Measurements from ENCODE around the gene TWIST2.

TWIST2 gene

GRCh38 chr2:238942726-238943300, 94.9 kb downstream of the TWIST2 start:
- no peak for DNase-seq

GRCh38 chr2:238943338-238944067, 95.6 kb downstream of the TWIST2 start:
- DNase-seq, result no peak

- DNase-seq, result no peak
Observed at GRCh38 chr2:238945433-238946150, 97.7 kb downstream of the TWIST2 start.

DNA sequence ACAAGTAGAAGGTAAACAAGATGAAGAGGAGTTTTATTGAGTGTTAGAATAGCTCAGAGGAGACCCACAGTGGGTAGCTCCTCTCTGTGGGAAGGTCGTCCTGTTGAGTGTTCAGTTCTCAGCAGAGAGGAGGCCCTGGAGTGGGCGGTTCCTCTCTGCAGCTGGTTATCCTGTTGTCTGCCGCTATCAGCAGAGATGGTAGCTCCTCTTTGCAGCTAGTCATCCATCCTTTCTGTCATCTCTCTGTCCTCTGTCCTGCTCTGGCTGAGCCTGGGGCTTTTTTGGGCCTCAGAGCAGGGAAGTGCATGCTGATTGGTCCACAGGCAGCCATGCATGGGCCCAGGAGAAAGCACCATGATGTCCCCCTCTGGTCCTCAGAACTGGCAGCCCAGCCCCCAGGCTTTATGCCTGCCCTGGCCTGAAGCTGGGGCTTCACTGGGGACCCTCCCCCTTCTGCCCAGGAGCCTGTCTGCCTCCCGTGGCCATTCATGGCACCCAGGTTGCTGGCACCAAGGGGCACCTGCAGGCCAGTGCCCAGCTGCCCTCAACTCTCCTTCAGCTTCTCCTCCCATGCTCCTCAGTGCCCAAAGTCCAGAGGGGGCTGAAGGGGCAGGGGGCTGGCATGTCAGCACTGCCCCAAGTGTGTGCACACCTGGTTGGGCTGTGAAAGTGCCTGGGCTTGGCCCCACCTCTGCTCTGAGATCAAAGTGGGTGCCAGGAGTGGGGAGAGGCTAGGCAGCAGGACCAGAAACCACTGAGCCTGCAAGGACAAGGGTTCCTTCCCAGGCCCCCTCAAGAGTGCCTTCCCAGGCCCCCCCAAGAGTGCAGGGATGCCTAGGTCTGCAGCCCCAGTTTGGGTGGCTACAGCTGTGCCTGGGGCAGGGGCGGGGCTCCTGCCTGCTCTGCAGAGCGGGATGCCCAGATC, 98.7 kb downstream of the TWIST2 start:
- no peak for DNase-seq

- no peak for DNase-seq
Observed at GRCh38 chr2:238947243-238947760, 99.4 kb downstream of the TWIST2 start.

DNA sequence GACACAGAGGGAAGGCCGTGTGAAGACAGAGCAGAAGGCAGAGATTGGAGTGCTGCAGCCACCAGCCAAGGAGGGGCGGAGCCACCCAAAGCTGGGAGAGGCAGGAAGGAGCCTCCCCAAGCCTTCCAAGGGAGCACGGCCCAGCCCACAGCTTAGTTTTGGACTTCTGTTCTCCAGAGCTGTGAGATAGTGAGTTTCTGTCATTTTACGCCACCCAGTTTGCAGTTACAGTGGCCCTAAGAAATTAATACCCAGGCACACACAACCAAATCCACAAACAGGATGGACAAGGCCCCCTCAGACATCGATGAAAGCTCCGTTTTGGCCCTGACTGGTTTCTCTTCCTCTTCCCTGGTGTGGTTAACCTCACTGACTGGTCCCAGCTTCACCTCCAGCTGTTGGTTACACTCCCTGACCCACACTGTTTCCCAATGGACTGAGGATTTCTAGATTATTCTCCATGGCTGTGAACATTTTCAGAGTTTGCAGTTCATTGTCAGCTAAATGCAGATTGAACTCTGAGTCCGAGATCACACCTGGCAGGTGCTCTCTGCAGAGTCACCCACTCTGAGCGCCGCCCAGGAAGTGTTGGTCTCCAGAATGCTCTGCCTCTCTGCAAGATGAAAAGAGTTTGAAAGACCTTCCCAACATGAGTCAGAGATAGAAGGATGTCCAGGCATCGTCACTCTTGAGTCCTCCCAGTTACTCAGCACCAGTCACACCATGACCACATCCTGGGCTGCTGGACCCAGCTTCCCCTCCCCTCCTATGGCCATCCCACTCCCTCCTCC, 100.2 kb downstream of the TWIST2 start:
- no peak for DNase-seq

GRCh38 chr2:238948765-238949641, 101.1 kb downstream of the TWIST2 start:
- no peak for DNase-seq

- DNase-seq, result no peak
Observed at GRCh38 chr2:238949710-238950345, 101.9 kb downstream of the TWIST2 start.

DNA sequence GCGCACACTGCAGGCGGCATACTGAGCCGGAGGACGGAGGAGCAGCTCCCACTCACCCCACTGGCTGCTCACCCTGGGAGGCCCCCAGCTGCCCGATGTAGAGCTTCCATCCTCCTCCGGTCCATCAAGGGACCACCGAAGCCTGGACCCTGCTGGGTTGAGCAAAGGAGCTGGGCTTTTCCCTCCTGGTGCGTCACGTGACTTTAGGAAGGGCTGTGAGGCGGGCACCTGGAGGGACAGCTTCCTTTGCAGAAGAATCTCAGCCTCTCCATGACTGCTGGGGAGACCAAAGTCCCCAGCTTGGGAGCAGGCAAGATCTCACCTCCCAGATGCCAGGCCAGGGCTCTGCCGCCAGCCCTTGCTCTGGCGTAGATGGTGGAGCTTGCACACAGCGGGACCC, 102.7 kb downstream of the TWIST2 start:
- DNase-seq, result no peak

- DNase-seq, result no peak
Observed at GRCh38 chr2:238952261-238952919, 104.5 kb downstream of the TWIST2 start.

GRCh38 chr2:238954841-238955591, 107.1 kb downstream of the TWIST2 start:
- DNase-seq, result no peak

DNA sequence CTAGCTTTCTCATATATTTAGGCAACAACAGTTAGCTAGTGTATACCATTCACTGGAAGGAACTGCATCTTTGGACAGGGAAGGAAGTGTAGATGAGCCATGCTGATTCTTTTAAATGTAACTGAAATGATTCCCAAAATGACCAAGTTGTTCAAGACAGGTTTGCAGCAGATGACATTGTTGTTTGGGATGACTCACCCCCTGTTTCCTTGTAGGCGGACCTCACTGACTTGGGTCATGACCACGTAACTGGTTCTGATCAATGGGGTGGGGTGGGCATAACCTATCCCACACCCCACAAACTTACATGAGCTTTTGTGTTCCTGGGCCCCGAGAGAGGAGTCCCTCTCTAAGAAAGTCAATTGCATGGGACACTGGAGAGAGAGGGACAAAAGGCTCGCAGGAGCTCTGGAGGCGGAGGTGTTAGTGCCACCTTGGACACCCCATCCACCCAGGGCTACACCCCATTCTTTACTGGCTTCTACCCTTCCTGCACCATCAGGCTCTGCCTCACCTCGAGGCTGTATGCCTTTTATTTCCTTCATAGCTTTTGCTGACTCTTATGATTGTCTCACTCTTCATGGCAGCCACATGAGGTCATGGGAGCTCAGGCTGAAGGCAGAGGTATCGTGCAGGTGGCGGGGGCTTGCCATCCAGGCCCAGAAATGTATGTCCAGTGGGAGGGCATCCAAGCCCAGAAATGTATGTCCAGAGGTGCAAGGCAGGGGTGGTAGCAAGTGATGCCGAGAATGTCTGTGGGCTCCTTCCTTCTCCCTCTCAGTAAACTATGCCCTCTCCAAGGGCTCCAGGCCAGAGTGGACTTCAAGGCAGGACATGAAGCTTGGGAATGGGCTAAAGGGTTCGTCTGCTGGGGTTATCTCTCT, 108.0 kb downstream of the TWIST2 start:
- DNase-seq, result no peak

- DNase-seq, result no peak
Observed at GRCh38 chr2:238956676-238957075, 108.8 kb downstream of the TWIST2 start.

Measured in CD4-positive, alpha-beta T cell treated with Interleukin-6 for 4 hours (primary cell).